Muscle layer of duodenum (tissue), 2 donors: ENCODE data around the gene THBS1.
A peak's percentile ranks its signal among the peaks of the same experiment; 100 is the strongest.

Experiments used
- H3K27ac ChIP-seq: one replicate; pipeline ENCODE4 v1.7.0; 2013; ENCODE audit warnings: mild to moderate bottlenecking, low read length
- H3K27me3 ChIP-seq: one replicate; pipeline ENCODE4 v1.7.0; 2013; ENCODE audit warnings: low read depth, mild to moderate bottlenecking, control low read depth, low read length
- H3K36me3 ChIP-seq, 2 donors: one replicate each; pipeline ENCODE4 v1.7.0; 2013; ENCODE audit warnings: low read length in 2 of 2, control low read depth in 1 of 2, mild to moderate bottlenecking in 1 of 2; ENCODE audit not compliant: insufficient read depth in 2 of 2, control insufficient read depth in 1 of 2
- H3K4me1 ChIP-seq, 2 donors: one replicate each; pipeline ENCODE4 v1.7.0; 2013; ENCODE audit warnings: low read length in 2 of 2, mild to moderate bottlenecking in 2 of 2, control low read depth in 1 of 2, moderate library complexity in 1 of 2; ENCODE audit not compliant: insufficient read depth in 2 of 2, control insufficient read depth in 1 of 2
- H3K4me3 ChIP-seq, 2 donors: one replicate each; pipeline ENCODE4 v1.7.0; 2013; ENCODE audit warnings: low read length in 2 of 2, low read depth in 1 of 2, mild to moderate bottlenecking in 1 of 2
- H3K9me3 ChIP-seq, 2 donors: one replicate each; pipeline ENCODE4 v1.7.0; 2013; ENCODE audit warnings: low read length in 2 of 2, control low read depth in 1 of 2, mild to moderate bottlenecking in 1 of 2; ENCODE audit not compliant: control insufficient read depth in 1 of 2
- donor health status: healthy.

Gene THBS1

GRCh38 chr15:39613271-39613670, 32.4 kb downstream of the THBS1 start:
- peaks cover 0 to 25% of the 10 kb centered on the region in 2 donors for H3K9me3 ChIP-seq
- no peak overlapping the region for H3K4me3 ChIP-seq
- H3K4me1 ChIP-seq: no peaks in the 10 kb centered on the region
- H3K36me3 ChIP-seq: no peaks in the 10 kb centered on the region
- H3K27ac ChIP-seq: no peak overlapping the region
- no peaks in the 10 kb centered on the region for H3K27me3 ChIP-seq

DNA sequence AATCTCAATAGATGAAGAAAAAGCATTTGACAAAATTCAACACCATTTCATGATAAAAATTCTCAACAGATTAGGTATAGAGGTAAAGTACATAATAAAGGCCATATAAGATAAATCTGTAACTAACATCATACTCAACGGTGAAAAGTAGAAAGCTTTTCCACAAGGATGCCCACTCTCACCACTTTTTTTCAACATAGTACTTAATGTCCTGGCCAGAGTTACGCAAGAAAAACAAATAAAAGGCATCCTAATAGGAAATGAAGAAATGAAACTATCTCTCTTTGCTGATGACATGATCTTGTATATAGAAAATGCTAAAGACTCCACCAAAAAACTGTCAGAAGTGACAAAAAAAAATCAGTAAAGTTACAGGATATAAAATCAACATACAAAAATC, 33.0 kb downstream of the THBS1 start:
- Histone ChIP-seq H3K4me3 (no peak overlapping the region), H3K4me1 (no peaks in the 10 kb centered on the region), H3K36me3 (no peaks in the 10 kb centered on the region), H3K9me3 (peaks cover 0 to 25% of the 10 kb centered on the region in 2 donors), H3K27ac (no peak overlapping the region), H3K27me3 (no peaks in the 10 kb centered on the region)

DNA sequence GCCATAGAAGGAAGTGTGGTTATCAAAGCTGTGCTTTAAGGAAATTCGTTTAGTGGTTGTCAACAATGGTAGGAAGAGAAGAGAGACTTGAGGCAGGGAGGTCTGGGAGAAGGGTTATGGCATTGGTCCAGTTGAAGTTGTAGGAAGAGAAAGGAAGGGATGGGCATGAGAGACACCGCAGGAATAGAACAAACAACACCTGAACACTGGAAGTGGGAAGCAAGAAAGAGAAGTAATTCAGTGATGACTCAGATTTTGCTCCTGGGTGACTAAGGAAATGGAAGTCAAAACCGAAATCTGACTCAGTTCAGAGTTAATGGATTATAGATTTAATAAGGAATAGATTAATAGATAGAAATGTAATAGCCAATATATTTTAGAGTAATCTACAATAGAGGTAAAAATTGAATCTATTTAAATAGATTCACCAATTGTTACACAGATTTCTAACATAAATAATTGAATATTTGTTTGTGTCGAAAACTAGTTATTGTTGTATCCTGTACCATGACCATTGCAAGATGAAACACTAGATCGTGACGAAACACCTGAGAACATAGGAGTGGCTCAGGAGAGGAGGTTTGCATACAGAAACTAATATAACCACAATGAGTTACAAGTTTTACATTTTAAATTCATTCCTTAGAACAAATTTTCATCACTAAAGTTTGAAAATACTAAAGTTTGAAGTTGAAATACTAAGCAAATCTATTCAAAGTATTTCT, 36.0 kb downstream of the THBS1 start:
- Histone ChIP-seq H3K27me3 (no peaks in the 10 kb centered on the region), H3K27ac (no peak overlapping the region), H3K9me3 (peaks cover 0 to 11% of the 10 kb centered on the region in 2 donors), H3K4me1 (peaks cover 0 to 6% of the 10 kb centered on the region in 2 donors), H3K36me3 (no peaks in the 10 kb centered on the region), H3K4me3 (no peak overlapping the region)

DNA sequence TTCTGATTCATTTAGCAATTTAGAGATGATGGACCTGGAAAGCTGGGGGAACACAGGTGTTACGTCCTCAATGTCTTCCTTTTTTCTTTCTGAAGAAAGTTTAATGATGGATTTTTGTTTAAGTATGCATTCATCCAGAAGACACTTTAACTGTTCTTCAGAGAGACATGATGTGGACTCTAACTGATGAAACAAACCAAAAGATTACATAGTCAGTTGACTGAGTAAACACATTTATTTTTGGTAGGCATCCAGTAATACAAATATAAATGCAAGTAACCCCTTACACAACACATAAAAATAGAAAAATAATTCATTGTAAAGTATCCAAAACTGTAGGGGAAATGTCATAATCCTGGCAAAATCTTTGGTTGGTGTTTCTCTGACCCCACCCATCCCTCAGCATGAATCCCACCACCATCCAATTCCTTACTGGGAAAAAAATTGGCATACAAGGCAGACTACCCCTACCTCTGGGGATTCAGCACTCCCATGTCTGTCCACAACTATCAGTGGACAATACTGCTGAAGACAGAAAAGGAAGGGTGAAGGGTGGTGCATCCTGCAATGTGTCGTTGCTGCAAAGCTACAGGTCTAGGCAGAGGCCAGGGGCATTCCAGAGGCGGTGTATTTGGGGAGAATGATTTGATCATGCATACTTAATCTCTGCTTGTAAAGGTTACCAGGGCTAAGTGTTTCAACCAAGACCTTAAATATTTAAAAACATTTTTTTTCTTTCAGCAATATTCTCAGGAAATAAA, 37.4 kb downstream of the THBS1 start:
- no peaks in the 10 kb centered on the region for H3K27me3 ChIP-seq
- H3K4me1 ChIP-seq: peaks cover 0 to 9% of the 10 kb centered on the region in 2 donors
- H3K9me3 ChIP-seq: peaks cover 0 to 9% of the 10 kb centered on the region in 2 donors
- no peak overlapping the region for H3K27ac ChIP-seq
- H3K36me3 ChIP-seq: no peaks in the 10 kb centered on the region
- H3K4me3 ChIP-seq: no peak overlapping the region

DNA sequence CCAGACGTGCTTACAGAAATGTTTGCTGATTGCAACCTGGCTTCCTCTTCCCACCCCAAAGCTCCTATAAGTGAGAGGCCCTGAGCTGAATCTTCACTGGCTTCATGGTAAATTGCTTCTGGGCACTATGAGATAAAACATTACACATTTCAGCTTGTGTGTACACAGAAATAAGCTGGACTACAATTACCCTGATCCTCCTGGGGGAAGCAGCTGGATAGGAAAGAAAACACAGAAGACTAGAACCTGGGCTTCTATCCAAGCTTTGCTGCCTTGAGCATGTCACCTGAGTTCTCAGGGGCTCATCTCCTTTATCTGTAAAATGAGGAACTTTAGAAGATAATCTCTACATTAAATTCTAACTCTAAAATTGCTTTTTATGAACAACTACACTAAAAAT, 40.3 kb downstream of the THBS1 start:
- no peaks in the 10 kb centered on the region for H3K36me3 ChIP-seq
- H3K4me1 ChIP-seq: peaks cover 8 to 16% of the 10 kb centered on the region in 2 donors
- no peak overlapping the region for H3K4me3 ChIP-seq
- H3K9me3 ChIP-seq: no peaks in the 10 kb centered on the region
- no peak overlapping the region for H3K27ac ChIP-seq
- no peaks in the 10 kb centered on the region for H3K27me3 ChIP-seq

GRCh38 chr15:39621976-39622375, 41.1 kb downstream of the THBS1 start:
- no peaks in the 10 kb centered on the region for H3K9me3 ChIP-seq
- H3K27me3 ChIP-seq: no peaks in the 10 kb centered on the region
- H3K27ac ChIP-seq: no peak overlapping the region
- H3K4me1 ChIP-seq: peaks cover 8 to 16% of the 10 kb centered on the region in 2 donors
- H3K4me3 ChIP-seq: no peak overlapping the region
- H3K36me3 ChIP-seq: no peaks in the 10 kb centered on the region

GRCh38 chr15:39622660-39623516, 42.0 kb downstream of the THBS1 start:
- peaks cover 8 to 16% of the 10 kb centered on the region in 2 donors for H3K4me1 ChIP-seq
- no peak overlapping the region for H3K4me3 ChIP-seq
- no peak overlapping the region for H3K27ac ChIP-seq

GRCh38 chr15:39623529-39623931, 42.7 kb downstream of the THBS1 start:
- Histone ChIP-seq H3K27ac (no peak overlapping the region), H3K4me3 (no peak overlapping the region), H3K36me3 (no peaks in the 10 kb centered on the region), H3K4me1 (peaks cover 10 to 22% of the 10 kb centered on the region in 2 donors), H3K27me3 (no peaks in the 10 kb centered on the region), H3K9me3 (no peaks in the 10 kb centered on the region)

More at GRCh38 chr15:39622660-39623516, 42.0 kb downstream of the THBS1 start:
- no peaks in the 10 kb centered on the region for H3K9me3 ChIP-seq
- no peaks in the 10 kb centered on the region for H3K36me3 ChIP-seq
- H3K27me3 ChIP-seq: no peaks in the 10 kb centered on the region

GRCh38 chr15:39624806-39625205, 43.9 kb downstream of the THBS1 start:
- Histone ChIP-seq H3K4me3 (no peak overlapping the region), H3K4me1 (peaks cover 14 to 31% of the 10 kb centered on the region in 2 donors), H3K27me3 (no peaks in the 10 kb centered on the region), H3K9me3 (no peaks in the 10 kb centered on the region), H3K36me3 (no peaks in the 10 kb centered on the region), H3K27ac (peak overlapping the region; percentile 70)

GRCh38 chr15:39625451-39625850, 44.6 kb downstream of the THBS1 start:
- no peak overlapping the region for H3K4me3 ChIP-seq
- H3K36me3 ChIP-seq: no peaks in the 10 kb centered on the region
- peaks cover 14 to 31% of the 10 kb centered on the region in 2 donors for H3K4me1 ChIP-seq
- H3K27me3 ChIP-seq: no peaks in the 10 kb centered on the region
- no peak overlapping the region for H3K27ac ChIP-seq
- no peaks in the 10 kb centered on the region for H3K9me3 ChIP-seq

GRCh38 chr15:39625856-39626255, 45.0 kb downstream of the THBS1 start:
- Histone ChIP-seq H3K4me3 (no peak overlapping the region), H3K4me1 (peaks cover 14 to 31% of the 10 kb centered on the region in 2 donors), H3K9me3 (no peaks in the 10 kb centered on the region), H3K36me3 (no peaks in the 10 kb centered on the region), H3K27ac (no peak overlapping the region), H3K27me3 (no peaks in the 10 kb centered on the region)
